GM23248 (cell line): ENCODE measurements around the gene ELF4. TPM values are rescaled to one million over a fixed set of nuclear protein-coding genes. Genes with fewer than 3 reads are reported as not detected.

Source experiments
- DNase-seq: peaks from one replicate; pipeline ENCODE4 v3.0.0-alpha.2; 2015
- H2AFZ ChIP-seq: fragments of 200-600 bp; sonication (generic); 2 replicates; pipeline ENCODE4 v1.6.1; 2016; ENCODE audit warnings: antibody characterized with exemption
- H3F3A ChIP-seq: fragments of 200-600 bp; sonication (generic); 2 replicates; pipeline ENCODE4 v1.6.1; 2016; ENCODE audit warnings: mild to moderate bottlenecking, antibody characterized with exemption, mixed run types; ENCODE audit not compliant: insufficient read depth
- H3K27ac ChIP-seq: fragments of 200-600 bp; sonication (generic); 2 replicates; pipeline ENCODE4 v1.5.1; 2016; ENCODE audit warnings: mild to moderate bottlenecking
- H3K27me3 ChIP-seq: fragments of 200-600 bp; sonication (generic); replicated peaks from 2 replicates; pipeline ENCODE4 v1.6.1; 2016; ENCODE audit warnings: mild to moderate bottlenecking; ENCODE audit not compliant: insufficient read depth
- H3K36me3 ChIP-seq: fragments of 200-600 bp; sonication (generic); 2 replicates; pipeline ENCODE4 v1.6.1; 2016; ENCODE audit warnings: low read depth, mild to moderate bottlenecking
- H3K4me1 ChIP-seq: fragments of 200-600 bp; sonication (generic); 2 replicates; pipeline ENCODE4 v1.6.1; 2016; ENCODE audit warnings: mild to moderate bottlenecking; ENCODE audit not compliant: insufficient read depth
- H3K4me2 ChIP-seq: fragments of 200-600 bp; sonication (generic); one replicate; pipeline ENCODE4 v1.6.1; 2016; ENCODE audit warnings: mild to moderate bottlenecking; ENCODE audit not compliant: unreplicated experiment
- H3K4me3 ChIP-seq: fragments of 200-600 bp; sonication (generic); 2 replicates; pipeline ENCODE4 v1.5.1; 2016; ENCODE audit warnings: mild to moderate bottlenecking
- H3K79me2 ChIP-seq: fragments of 200-600 bp; sonication (generic); 2 replicates; pipeline ENCODE4 v1.6.1; 2016; ENCODE audit warnings: mild to moderate bottlenecking; ENCODE audit not compliant: insufficient read depth
- H3K9ac ChIP-seq: fragments of 200-600 bp; sonication (generic); 2 replicates; pipeline ENCODE4 v1.6.1; 2016; ENCODE audit warnings: mild to moderate bottlenecking
- H3K9me2 ChIP-seq: fragments of 200-600 bp; sonication (generic); 2 replicates; pipeline ENCODE4 v1.6.1; 2016; ENCODE audit warnings: mixed run types, mild to moderate bottlenecking, moderate library complexity; ENCODE audit not compliant: insufficient read depth
- H3K9me3 ChIP-seq: fragments of 200-600 bp; sonication (generic); one replicate; pipeline ENCODE4 v1.6.1; 2017; ENCODE audit warnings: low read depth
- H4K20me1 ChIP-seq: fragments of 200-600 bp; sonication (generic); 2 replicates; pipeline ENCODE4 v1.6.0; 2016; ENCODE audit not compliant: insufficient read depth
- EZH2 ChIP-seq: fragments of 200-600 bp; sonication (generic); IDR thresholded peaks from 2 replicates; pipeline ENCODE4 v1.6.1; 2018; ENCODE audit warnings: antibody characterized with exemption, mild to moderate bottlenecking; ENCODE audit not compliant: insufficient read depth, poor library complexity, severe bottlenecking
- EZH2phosphoT487 ChIP-seq: fragments of 200-600 bp; sonication (generic); IDR thresholded peaks from 2 replicates; pipeline ENCODE4 v1.6.1; 2018; ENCODE audit warnings: antibody characterized with exemption, moderate library complexity, mild to moderate bottlenecking, low read depth; ENCODE audit not compliant: insufficient read depth
- WGBS, 2 experiments: methylation state at CpG; one replicate each; pipeline ENCODE4 v1.1.6; 2015 to 2017; ENCODE audit warnings: low lambda C conversion rate in 2 of 2, low coverage in 1 of 2; ENCODE audit errors: missing lambda C conversion rate in 2 of 2; 5-methylcytosine and 5-hydroxymethylcytosine counted together
- in situ Hi-C: fragments of 300-500 bp; cut with MboI; formaldehyde crosslinking; loops from 2 replicates; pipeline ENCODE4 v1.15.0; 2020
- polyA plus RNA-seq: library from polyadenylated mRNA; unstranded; fragments of >200 nt; fragmentation: Nextera tagmentation; extraction: Ambion mirVana; gene quantifications from 2 replicates; pipeline ENCODE4 v1.2.1, GENCODE V29; 2016
- total RNA-seq: library from RNA; depleted of rRNA; stranded (reverse); fragments of >200 nt; shearing (Covaris generic); gene quantifications from 2 replicates; pipeline ENCODE4 v1.2.3, GENCODE V29; 2014

ELF4 gene
- total and polyA plus RNA-seq, 2 experiments from 2014 or later = 9.4 to 16.5 TPM

GRCh38 chrX:130091980-130092522 is 18.2 kb downstream of the ELF4 start:
- H3K79me2 ChIP-seq = peaks cover 97% of the 10 kb centered on the region
- no peaks in the 10 kb centered on the region for H3K9me3 ChIP-seq
- no peak overlapping the region for H3K4me2 ChIP-seq
- no peaks in the 10 kb centered on the region for H4K20me1 ChIP-seq
- H3K9me2 ChIP-seq = no peaks in the 10 kb centered on the region
- no peaks in the 10 kb centered on the region for H3K36me3 ChIP-seq
- no peak for TF ChIP-seq EZH2phosphoT487
- TF ChIP-seq EZH2 = no peak
- WGBS, 2 experiments = 82 to 87% methylated on average over 4 to 7 of the region's 10 CpGs
- in situ Hi-C loops = no loop called here
- H3F3A ChIP-seq = no peaks in the 10 kb centered on the region
- H2AFZ ChIP-seq = no peak overlapping the region
- no peaks in the 10 kb centered on the region for H3K4me1 ChIP-seq
- H3K27me3 ChIP-seq = no peaks in the 10 kb centered on the region
- no peak for DNase-seq
- no peak overlapping the region for H3K27ac ChIP-seq
- no peak overlapping the region for H3K9ac ChIP-seq
- no peak overlapping the region for H3K4me3 ChIP-seq

- H3K27me3 ChIP-seq = no peaks in the 10 kb centered on the region
- no peaks in the 10 kb centered on the region for H3K9me3 ChIP-seq
- H3K4me1 ChIP-seq = peaks cover 5% of the 10 kb centered on the region
- no peak overlapping the region for H3K27ac ChIP-seq
- TF ChIP-seq EZH2phosphoT487 = no peak
- no peak for TF ChIP-seq EZH2
- no peaks in the 10 kb centered on the region for H3K36me3 ChIP-seq
- peaks cover 97% of the 10 kb centered on the region for H3K79me2 ChIP-seq
- no peak overlapping the region for H3K9ac ChIP-seq
- no peak overlapping the region for H3K4me3 ChIP-seq
- no peaks in the 10 kb centered on the region for H4K20me1 ChIP-seq
- no peak overlapping the region for H2AFZ ChIP-seq
- H3F3A ChIP-seq = no peaks in the 10 kb centered on the region
- no peak overlapping the region for H3K4me2 ChIP-seq
- in situ Hi-C loops = no loop called here
- DNase-seq = no peak
- no peaks in the 10 kb centered on the region for H3K9me2 ChIP-seq
- 54 to 77% methylated on average over 2 to 3 of the region's 3 CpGs for WGBS, 2 experiments
These were observed 19.9 kb downstream of the ELF4 start for GRCh38 chrX:130090364-130090763.

- Histone ChIP-seq H3K27me3 (no peaks in the 10 kb centered on the region), H3K4me3 (no peak overlapping the region), H3K4me1 (peaks cover 19% of the 10 kb centered on the region), H3K27ac (no peak overlapping the region), H3F3A (no peaks in the 10 kb centered on the region), H2AFZ (no peak overlapping the region), H3K9me2 (no peaks in the 10 kb centered on the region), H3K9me3 (no peaks in the 10 kb centered on the region), H4K20me1 (no peaks in the 10 kb centered on the region), H3K9ac (no peak overlapping the region), H3K79me2 (peaks cover 90% of the 10 kb centered on the region), H3K4me2 (no peak overlapping the region), H3K36me3 (no peaks in the 10 kb centered on the region)
- in situ Hi-C loops = no loop called here
- TF ChIP-seq EZH2 (no peak), EZH2phosphoT487 (no peak)
- DNase-seq = no peak
- WGBS, 2 experiments = 75 to 91% methylated on average over 9 to 11 of the region's 13 CpGs
These were observed 23.7 kb downstream of the ELF4 start for GRCh38 chrX:130086447-130087206.

- in situ Hi-C loops = no loop called here
- no peak overlapping the region for H3K9ac ChIP-seq
These were observed 24.5 kb downstream of the ELF4 start for GRCh38 chrX:130085551-130086446.

More at GRCh38 chrX:130085551-130086446, 24.5 kb downstream of the ELF4 start:
- no peak overlapping the region for H3K4me2 ChIP-seq
- H3F3A ChIP-seq = no peaks in the 10 kb centered on the region
- H3K9me3 ChIP-seq = no peaks in the 10 kb centered on the region
- TF ChIP-seq EZH2 (no peak), EZH2phosphoT487 (no peak)
- H3K79me2 ChIP-seq = peaks cover 82% of the 10 kb centered on the region
- no peaks in the 10 kb centered on the region for H3K9me2 ChIP-seq
- WGBS, 2 experiments = 65 to 70% methylated on average over 8 to 11 of the region's 11 CpGs
- no peaks in the 10 kb centered on the region for H3K27me3 ChIP-seq
- peaks cover 21% of the 10 kb centered on the region for H3K4me1 ChIP-seq
- H4K20me1 ChIP-seq = no peaks in the 10 kb centered on the region
- 0 out of 2 replicates have a peak overlapping the region, but pooled peaks have one; percentile 18 for H3K27ac ChIP-seq
- no peak overlapping the region for H2AFZ ChIP-seq
- DNase-seq = peak; percentile 16
- H3K4me3 ChIP-seq = no peak overlapping the region
- H3K36me3 ChIP-seq = no peaks in the 10 kb centered on the region
